Mesenteric fat pad (tissue), 1 donor: Measurements from ENCODE around the gene COL25A1. TPM values are rescaled to one million over a fixed set of nuclear protein-coding genes. Genes with fewer than 3 reads are reported as not detected.

Experiments
- DNase-seq: peaks from one replicate; pipeline ENCODE4 v3.0.0-alpha.2; 2020; ENCODE audit warnings: low spot score
- long read RNA-seq: library from polyadenylated mRNA; unstranded; transcript quantifications from one replicate; pipeline ENCODE4 v2.0.0, GENCODE V29; 2020
- total RNA-seq: library from RNA; stranded (reverse); fragmentation: NEBNext Ultra II Directional; extraction: Animal tissue kit (Norgen Biotek cat#: 25700); gene quantifications from one replicate; pipeline ENCODE4 v1.2.1, GENCODE V29; 2021
- donor health status: DM: yes; HTN: yes; CAD: no.

The COL25A1 gene
- total RNA-seq, result 6.6 TPM
- long read RNA-seq, partial matches to known transcripts, result 1 of 1 reads
- long read RNA-seq, other reads (novel, unspliced or antisense), result 0 of 1 reads

GRCh38 chr4:109302361-109303139 lies at the start of gene COL25A1:
Gene COL25A1, minus strand, starts transcription at chr4:109302658.
- peak; percentile 90 for DNase-seq

DNA sequence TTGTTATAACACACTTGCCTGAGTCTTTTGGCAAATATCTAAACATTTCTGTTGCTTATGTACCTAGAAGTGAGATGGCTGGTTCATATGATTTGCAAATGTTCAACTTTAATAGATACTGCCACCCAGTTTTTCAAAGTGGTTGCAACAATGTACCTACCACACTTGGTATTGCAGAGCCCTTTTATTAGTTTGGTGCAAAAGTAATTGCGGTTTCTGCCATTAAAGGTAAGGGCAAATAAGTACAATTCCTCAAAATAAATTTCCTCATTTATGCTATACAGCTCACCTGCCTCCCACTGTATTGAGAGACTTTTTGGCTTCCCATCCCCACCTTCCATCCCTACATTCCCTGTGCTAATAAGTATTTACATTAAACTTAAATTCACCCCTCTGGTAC lies 47.7 kb upstream of the COL25A1 start:
- DNase-seq, result no peak

DNA sequence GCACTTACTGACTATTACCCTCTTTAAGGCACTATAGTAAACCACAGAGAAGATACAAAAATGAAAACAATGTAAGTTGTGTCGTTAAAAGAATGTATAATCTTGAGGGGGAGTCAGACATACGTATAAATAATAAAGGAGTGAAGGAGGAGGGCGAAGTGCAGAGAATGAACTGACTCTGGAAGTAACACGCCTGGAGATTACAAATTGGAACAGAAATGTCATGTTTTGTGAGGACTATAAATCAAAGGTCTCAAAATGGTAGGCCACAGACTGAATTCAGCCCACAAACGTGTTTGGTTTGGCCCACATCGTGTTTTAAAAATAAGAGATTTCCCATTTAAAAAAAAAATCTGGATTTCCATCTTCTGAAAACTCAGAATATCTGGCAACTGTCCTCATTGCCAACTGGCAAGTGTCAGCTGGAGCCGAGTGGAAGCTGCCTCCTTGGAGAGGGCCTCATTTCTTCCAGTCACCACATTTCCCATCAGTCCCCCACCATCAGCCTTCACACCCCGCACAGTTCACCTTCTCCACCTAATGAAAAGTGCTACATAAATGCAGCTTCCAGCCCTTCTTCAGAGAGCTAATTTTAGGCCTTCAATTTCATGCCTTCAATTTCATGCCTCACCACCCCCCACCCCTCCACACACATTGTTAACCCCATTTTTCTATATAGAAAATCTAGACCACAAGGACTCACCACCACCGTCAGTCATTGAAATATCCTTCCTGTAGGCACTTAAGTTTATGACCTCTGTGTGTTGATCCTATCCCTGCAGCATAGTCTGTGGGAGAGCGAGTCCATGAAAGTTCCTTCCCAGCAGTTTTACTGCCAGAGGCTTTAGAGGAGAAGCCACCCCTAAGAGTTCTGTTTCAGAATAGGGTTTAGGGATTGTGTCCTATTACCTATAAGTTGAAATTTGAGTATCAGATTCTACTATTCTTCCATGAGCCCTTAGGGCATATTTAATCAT lies 32.0 kb upstream of the COL25A1 start:
- no peak for DNase-seq

DNA sequence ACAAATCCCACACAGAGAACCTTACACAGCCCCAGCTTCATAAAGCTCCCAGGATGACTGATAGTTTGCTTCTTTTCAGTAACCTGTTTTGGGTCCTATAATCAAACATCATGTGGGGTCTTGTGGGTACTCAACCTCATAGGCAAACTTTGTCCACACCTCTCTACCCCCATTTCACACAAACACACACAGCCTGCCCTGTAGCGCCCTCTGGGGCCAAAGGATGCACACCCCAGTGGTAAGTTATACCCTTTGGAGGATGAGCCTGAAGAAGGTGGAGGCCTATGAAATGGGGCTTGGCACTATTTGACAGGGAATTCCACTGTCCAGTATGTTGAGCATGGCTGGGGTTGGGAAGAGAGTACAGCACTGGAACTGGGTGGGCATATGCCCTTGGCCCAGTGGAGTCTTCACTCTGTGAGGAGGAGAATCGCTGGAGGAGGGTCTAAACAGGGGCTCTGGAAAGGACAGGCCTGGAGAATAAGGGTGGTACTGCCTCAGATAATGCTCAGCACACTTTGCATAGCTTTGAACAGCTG lies 30.5 kb upstream of the COL25A1 start:
- no peak for DNase-seq

GRCh38 chr4:109327641-109328040 lies 25.2 kb upstream of the COL25A1 start:
- no peak for DNase-seq

- no peak for DNase-seq
These were observed 23.2 kb upstream of the COL25A1 start for GRCh38 chr4:109325698-109326097.

DNA sequence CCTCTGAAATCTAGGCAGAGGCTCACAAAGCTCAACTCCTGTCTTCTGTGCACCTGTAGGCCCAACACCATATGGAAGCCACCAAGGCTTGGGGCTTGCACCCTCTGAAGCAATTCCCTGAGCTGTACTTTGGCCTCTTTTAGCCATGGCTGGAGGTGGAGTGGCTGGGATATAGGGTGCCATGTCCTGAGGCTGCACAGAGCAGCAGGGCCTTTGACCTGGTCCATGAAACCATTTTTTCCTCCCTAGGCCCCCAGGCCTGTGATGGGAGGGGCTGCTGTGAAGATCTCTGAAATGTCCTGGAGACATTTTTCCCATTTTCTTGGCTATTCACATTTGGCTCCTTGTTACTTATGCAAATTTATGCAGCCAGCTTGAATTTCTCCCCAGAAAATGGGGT lies 20.9 kb upstream of the COL25A1 start:
- no peak for DNase-seq

DNA sequence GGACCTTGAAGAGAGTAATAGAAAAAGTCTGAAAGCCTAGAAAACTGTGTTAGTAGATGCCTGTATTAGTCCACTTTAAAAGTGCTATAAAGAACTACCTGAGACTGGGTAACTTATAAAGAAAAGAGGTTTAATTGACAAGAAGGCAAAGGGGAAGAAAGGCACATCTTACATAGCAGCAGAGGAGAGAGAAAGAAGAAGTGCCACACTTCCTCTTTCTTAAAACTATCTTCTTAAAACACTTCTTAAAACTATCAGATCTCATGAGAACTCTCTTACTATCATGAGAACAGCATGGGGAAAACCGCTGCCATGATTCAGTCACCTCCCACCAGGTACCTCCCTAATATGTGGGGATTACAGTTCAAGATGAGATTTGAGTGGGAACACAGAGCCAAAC lies 18.8 kb upstream of the COL25A1 start:
- DNase-seq, result no peak

- no peak for DNase-seq
These were observed 17.2 kb upstream of the COL25A1 start for GRCh38 chr4:109319684-109320083.

DNA sequence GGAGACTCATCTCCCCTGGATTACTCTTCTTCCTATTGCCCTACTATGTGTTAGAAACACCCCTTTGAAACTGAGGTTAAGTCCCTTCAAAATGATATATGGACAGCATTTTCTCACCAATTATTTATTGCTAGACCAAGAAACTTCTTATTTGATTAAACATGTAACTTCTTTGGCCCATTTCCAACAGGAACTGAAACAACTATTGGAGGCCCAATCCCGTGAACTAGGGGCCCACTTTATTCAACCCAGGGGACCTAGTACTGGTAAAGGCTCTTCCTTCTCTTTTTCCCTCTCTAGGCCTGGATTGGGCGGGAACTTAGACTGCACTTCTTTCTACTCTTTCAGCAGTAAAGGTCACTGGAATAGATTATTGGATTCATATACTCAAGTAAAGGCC lies 16.7 kb upstream of the COL25A1 start:
- no peak for DNase-seq

DNA sequence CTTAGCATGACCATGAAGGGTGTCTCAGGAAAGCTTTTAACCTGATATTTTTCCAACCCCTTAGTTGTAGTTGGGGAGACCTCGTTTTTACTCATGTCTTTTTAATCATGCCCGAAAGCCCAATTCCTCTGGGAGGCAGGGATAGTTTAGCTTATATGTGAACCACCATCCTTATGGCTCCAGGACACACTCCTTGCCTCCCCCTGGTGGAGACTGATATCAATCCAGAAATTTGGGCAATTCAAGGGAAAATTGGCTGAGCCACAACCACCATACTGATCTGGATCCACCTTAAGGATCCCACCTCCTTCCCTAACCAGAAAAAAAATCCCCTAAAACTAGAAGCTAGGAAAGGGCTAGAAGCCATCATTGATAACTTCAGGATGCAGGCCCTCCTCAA lies 13.4 kb upstream of the COL25A1 start:
- no peak for DNase-seq

- no peak for DNase-seq
These were observed 12.9 kb upstream of the COL25A1 start for GRCh38 chr4:109315341-109315740.

DNA sequence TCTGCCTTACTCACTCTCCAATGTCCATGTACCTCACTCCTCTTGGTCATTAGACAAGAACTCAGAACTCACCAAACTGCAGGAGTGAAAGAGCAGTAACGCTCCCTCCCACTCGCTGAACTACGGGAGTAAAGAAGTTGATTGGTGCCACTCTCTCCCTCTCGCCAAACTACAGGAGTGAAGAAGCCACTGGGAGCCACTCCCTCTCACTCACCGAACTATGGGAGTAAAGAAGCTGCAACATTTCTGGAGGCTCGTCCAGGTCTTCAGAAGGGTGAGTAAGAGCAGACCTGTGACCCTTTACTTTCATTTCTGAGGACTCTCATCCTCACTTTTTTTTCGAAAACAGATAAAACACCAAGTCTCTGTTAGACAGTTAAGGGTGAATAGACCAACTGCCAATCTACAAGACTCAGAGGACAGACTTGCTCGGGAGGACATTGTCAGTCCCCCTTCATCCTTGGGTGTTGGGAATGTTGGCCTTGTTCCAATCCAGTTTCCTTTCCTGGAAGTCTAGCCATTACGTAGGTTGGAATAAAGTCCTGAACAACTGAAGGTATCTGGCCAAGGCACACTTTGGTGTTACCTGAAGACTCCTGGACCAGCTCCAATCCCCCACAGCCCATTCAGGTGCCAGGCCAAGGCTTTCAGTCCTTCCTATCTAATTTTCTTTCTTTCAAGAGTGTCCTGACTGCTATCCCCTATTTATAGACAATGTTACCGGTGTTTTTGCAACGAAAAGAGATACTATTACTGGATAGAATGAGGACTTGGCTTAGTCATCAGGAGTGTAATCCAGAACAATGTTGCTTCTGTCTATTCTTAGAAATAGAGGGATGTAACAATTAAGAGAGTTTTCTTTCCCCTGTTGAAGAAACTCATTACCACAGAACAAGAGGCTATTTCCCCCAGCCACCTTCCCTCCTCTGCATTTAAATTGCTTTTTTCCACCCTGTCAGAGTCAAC lies 11.0 kb upstream of the COL25A1 start:
- no peak for DNase-seq

DNA sequence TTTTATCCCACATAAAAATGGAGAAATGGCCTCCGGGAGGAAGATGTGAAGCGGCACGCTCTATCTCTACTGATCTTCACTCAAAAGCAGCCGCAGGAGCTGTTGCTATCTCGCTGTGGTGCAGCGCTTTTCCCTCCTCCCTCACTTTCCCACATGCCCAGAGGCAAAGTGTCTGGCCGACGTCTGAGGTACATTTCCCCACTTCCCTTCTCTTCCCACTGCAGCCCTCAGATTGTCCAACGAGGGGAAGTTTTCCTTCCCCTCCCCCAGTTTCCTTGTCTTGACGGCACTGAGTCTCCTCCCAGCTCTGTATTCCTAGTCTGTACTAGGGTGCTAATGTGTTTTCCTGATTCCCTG lies 660 bp upstream of the COL25A1 start:
- DNase-seq, result no peak

DNA sequence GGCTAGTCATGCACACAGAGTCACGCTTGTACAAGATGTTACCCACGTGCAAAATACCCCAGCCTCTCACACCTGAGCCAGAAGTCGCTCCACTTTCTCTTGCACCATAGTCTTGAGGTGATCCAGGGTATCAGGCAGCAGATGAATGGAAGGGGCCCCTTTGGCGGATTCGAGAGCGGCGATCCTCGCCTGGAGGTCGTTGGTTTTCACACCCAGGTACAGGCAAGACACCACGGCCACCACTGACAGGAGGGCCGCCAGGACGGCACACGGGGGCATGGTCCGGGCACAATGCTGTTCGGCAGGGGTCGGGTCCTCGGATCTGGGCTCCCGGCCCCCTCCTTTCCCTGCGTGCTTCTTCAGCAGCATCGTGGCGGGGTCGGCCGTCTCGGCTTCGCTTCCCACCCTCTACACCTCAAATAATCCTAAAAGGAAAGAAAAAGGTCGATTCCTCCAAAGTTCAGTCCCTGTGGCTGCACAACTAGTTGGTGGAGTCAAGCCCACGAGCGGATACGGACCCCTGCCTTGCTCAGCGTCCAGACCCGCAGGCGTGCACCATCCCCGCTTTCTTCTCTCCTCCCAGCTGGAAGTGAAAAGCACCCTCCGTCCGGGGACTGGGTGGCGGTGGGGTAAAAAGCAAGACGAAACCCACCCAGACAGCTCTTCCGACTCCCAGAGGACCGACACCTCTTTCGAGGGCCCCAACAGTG lies 652 bp downstream of the COL25A1 start:
- no peak for DNase-seq

DNA sequence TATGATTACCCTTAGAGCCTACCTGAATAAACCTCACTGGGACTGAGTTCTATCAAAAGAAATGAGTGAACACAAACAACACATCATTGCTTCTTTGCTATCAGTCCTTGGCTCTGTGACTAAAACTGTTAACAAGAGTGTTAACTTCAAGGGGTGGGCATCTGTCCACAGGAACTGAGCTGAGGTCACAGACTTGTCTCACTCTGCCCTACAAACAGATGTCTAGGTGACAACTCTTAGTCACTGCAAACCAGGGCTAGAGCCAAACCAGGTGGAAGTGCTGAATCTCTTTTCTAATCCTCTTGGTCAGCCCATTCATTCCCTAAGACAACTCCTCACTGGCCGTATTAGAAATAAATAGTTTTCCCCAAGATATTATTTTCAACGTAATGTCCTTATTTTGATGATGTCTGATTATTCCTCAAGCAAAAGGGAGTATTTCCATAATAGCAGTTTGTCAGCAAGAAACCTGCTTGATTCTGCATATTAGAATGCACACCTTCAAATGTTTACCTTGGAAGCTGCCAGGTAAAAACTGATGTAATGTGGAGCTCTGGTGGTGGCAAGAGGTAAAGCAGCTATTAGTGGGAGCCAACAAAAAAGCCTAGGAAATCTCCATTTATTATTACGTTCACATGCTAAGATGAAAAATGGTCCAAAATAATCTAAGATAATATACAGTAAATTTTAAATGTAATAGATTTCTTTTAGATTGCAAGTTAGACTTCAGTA lies 4.0 kb downstream of the COL25A1 start:
- DNase-seq, result no peak

DNA sequence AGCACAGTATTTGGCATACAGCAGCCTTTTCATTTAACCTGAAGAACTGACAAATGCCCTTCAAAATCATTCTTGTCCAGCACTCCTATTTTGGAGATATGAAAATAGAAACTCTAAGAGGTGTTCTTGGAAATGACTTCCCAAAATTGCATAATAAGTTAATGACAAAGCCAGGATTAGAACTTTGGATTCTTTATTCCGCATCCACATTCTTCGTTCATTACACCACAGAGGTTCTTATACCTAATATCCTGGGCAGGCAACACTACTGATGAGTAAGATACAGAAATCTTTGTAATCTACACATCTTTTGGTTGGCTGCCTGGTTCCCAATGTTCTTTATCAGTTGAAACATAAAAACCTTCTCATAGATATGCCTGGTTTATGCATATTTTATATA lies 5.9 kb downstream of the COL25A1 start:
- DNase-seq, result no peak

DNA sequence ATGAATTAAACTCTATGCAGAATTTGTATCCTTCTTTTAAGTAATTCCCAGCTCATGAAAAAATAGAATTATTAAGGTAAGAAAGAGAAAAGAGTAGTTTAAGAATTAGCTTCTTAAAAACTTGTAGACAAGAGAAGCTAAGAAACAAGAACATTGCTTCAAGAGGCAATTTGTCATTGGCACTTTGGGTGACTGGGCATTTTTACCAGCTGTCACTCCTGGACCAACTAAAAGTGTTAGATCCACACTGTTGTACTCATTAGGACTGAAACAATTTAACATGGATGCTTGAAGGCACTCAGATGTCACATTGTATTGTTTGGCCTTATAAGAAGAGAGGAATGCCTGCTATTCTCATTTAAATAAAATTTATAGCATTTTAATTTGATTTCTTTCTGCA lies 7.4 kb downstream of the COL25A1 start:
- no peak for DNase-seq

DNA sequence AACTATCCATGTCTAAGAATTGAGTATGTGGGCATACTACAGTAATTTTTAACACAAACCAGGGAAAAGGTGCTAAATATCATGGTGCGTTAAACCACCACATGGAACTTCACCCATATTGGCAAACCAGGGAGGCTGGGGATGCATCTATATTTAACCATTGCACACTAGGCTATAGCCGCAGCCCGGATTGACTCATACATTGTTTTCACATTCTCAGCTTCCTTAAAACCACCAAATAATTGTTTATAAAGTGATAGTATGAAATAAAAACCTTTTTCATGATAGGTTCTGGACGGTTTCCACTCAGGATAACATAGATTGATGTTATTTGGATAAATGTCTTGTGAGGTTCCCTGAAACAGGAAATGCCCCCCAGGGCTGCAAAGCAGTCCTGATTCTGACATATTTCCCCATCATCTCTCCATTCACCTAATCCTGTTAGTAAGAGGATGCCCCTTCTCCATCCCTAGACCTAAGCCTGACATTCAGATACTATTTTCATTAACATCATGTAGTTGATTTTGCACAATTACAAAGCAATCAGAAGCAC lies 7.9 kb downstream of the COL25A1 start:
- DNase-seq, result no peak
